Uterus (tissue), 4 donors: ENCODE data around the gene LRAT. TPM values are rescaled to one million over a fixed set of nuclear protein-coding genes. Genes with fewer than 3 reads are reported as not detected.

Source experiments
- DNase-seq, 2 donors: peaks; one replicate each; pipeline ENCODE4 v3.0.0-alpha.2; 2019 to 2020
- H3K27ac ChIP-seq, 2 donors: fragments of 200-600 bp; sonication (generic); 1 replicate in 1 of 2; 2 replicates in 1 of 2; pipeline ENCODE4 v1.5.1; 2016 to 2018
- H3K27me3 ChIP-seq, 2 donors: fragments of 200-600 bp; sonication (generic); one replicate each; pipeline ENCODE4 v1.5.1; 2018 to 2019; ENCODE audit warnings: control low read depth in 1 of 2
- H3K36me3 ChIP-seq, 2 donors: fragments of 200-600 bp; sonication (generic); one replicate each; pipeline ENCODE4 v1.5.1; 2019; ENCODE audit warnings: control low read depth in 1 of 2
- H3K4me1 ChIP-seq, 2 donors: fragments of 200-600 bp; sonication (generic); one replicate each; pipeline ENCODE4 v1.5.1; 2018 to 2019; ENCODE audit warnings: control low read depth in 1 of 2
- H3K4me3 ChIP-seq, 2 donors: fragments of 200-600 bp; sonication (generic); 1 replicate in 1 of 2; 2 replicates in 1 of 2; pipeline ENCODE4 v1.5.1; 2018 to 2019; ENCODE audit warnings: mild to moderate bottlenecking in 1 of 2
- H3K9me3 ChIP-seq, 2 donors: fragments of 200-600 bp; sonication (generic); one replicate each; pipeline ENCODE4 v1.5.1; 2019; ENCODE audit warnings: control low read depth in 1 of 2
- CTCF ChIP-seq, 4 experiments: fragments of 200-600 bp in 2 of 4; fragments of 450-650 bp in 2 of 4; sonication (generic) in 2 of 4; IDR thresholded peaks; one replicate each; pipeline ENCODE4 v1.5.1; 2016 to 2019; ENCODE audit warnings: antibody characterized with exemption in 4 of 4, mild to moderate bottlenecking in 2 of 4, moderate library complexity in 1 of 4
- POLR2A ChIP-seq, 2 donors: fragments of 450-650 bp; IDR thresholded peaks; one replicate each; pipeline ENCODE4 v1.6.1; 2016; ENCODE audit warnings: antibody characterized with exemption in 2 of 2, mild to moderate bottlenecking in 1 of 2, moderate library complexity in 1 of 2
- intact Hi-C: fragments of 100-400 bp; cut with DNase I; formaldehyde crosslinking; loops from one replicate; pipeline ENCODE4 v1.15.1; 2023; ENCODE audit warnings: low total_unique reads
- total RNA-seq, 4 donors: library from RNA; depleted of rRNA in 3 of 4; stranded (reverse); fragments of >200 nt in 3 of 4; gene quantifications; one replicate each; pipeline versions ENCODE4 v1.1.0 to v1.2.4, GENCODE V29; 2014 to 2023
- donor health status: DM: yes; HTN: yes; CAD: no.

Gene LRAT
- total RNA-seq, result 1 to 10 TPM in 2 of 4 donors, not detected in 2; 1.1 to 3.8 TPM

- TF ChIP-seq CTCF (IDR thresholded peaks at IDR 0.05) (no peak), POLR2A (IDR thresholded peaks at IDR 0.05) (peak in 1 of 2 donors; percentile 17)
- H3K36me3 ChIP-seq, result no peaks in the 10 kb centered on the region
- no peak within 1 kb of the TSS for H3K27ac ChIP-seq
- no peaks in the 10 kb centered on the region for H3K9me3 ChIP-seq
- H3K4me1 ChIP-seq, result peaks cover 0 to 6% of the 10 kb centered on the region in 2 donors
- no peak for DNase-seq
- peak within 1 kb of the TSS; percentile 12 to 35 for H3K4me3 ChIP-seq
- H3K27me3 ChIP-seq, result peaks cover 4 to 17% of the 10 kb centered on the region in 2 donors
- intact Hi-C loops, result no loop called here
Measured at GRCh38 chr4:154743683-154744340, at the start of gene LRAT. LRAT (plus strand) TSS chr4:154744000; CDS start chr4:154744327, 327 bp downstream.

GRCh38 chr4:154707877-154708276 is 35.9 kb upstream of the LRAT start:
- H3K9me3 ChIP-seq, result no peaks in the 10 kb centered on the region
- TF ChIP-seq POLR2A (IDR thresholded peaks at IDR 0.05), result no peak
- TF ChIP-seq CTCF (IDR thresholded peaks at IDR 0.05), result no peak
- no peaks in the 10 kb centered on the region for H3K4me1 ChIP-seq
- H3K27ac ChIP-seq, result no peak overlapping the region
- H3K27me3 ChIP-seq, result no peaks in the 10 kb centered on the region
- intact Hi-C loops, result no loop called here
- no peaks in the 10 kb centered on the region for H3K36me3 ChIP-seq
- no peak for DNase-seq
- no peak overlapping the region for H3K4me3 ChIP-seq

- TF ChIP-seq POLR2A (IDR thresholded peaks at IDR 0.05) (no peak), CTCF (IDR thresholded peaks at IDR 0.05) (no peak)
- H3K4me1 ChIP-seq, result no peaks in the 10 kb centered on the region
- no peak for DNase-seq
- H3K27ac ChIP-seq, result no peak overlapping the region
- intact Hi-C loops, result no loop called here
- H3K36me3 ChIP-seq, result no peaks in the 10 kb centered on the region
- no peaks in the 10 kb centered on the region for H3K27me3 ChIP-seq
- no peak overlapping the region for H3K4me3 ChIP-seq
- H3K9me3 ChIP-seq, result no peaks in the 10 kb centered on the region
Measured at GRCh38 chr4:154709550-154709949, 34.2 kb upstream of the LRAT start.

- no peaks in the 10 kb centered on the region for H3K36me3 ChIP-seq
- no peaks in the 10 kb centered on the region for H3K4me1 ChIP-seq
- intact Hi-C loops, result no loop called here
- TF ChIP-seq POLR2A (IDR thresholded peaks at IDR 0.05), result no peak
- H3K27ac ChIP-seq, result no peak overlapping the region
- H3K4me3 ChIP-seq, result no peak overlapping the region
- no peaks in the 10 kb centered on the region for H3K27me3 ChIP-seq
- no peaks in the 10 kb centered on the region for H3K9me3 ChIP-seq
- DNase-seq, result no peak
Measured at GRCh38 chr4:154711522-154711921, 32.3 kb upstream of the LRAT start.

- H3K27ac ChIP-seq, result no peak overlapping the region
- H3K9me3 ChIP-seq, result no peaks in the 10 kb centered on the region
- no peak for DNase-seq
- intact Hi-C loops, result no loop called here
- H3K27me3 ChIP-seq, result no peaks in the 10 kb centered on the region
- no peak overlapping the region for H3K4me3 ChIP-seq
- no peaks in the 10 kb centered on the region for H3K4me1 ChIP-seq
- TF ChIP-seq CTCF (IDR thresholded peaks at IDR 0.05) (no peak), POLR2A (IDR thresholded peaks at IDR 0.05) (no peak)
- no peaks in the 10 kb centered on the region for H3K36me3 ChIP-seq
Measured at GRCh38 chr4:154714339-154715040, 29.3 kb upstream of the LRAT start.
